Activated CD8-positive, alpha-beta memory T cell treated with anti-CD3 and anti-CD28 coated beads for 36 hours (primary cell): ENCODE measurements around the gene TBCD. TPM values are rescaled to one million over a fixed set of nuclear protein-coding genes. Genes with fewer than 3 reads are reported as not detected.

Experiments
- CTCF ChIA-PET: fragments of 350-600 bp; sonication (Branson Sonifier 250); formaldehyde crosslinking; loops from one replicate; lab custom pipeline; 2021; ENCODE audit warnings: antibody characterized with exemption; lab: Charles Lee
- POLR2A ChIA-PET: fragments of 350-600 bp; sonication (Branson Sonifier 250); formaldehyde crosslinking; loops from one replicate; lab custom pipeline; 2021; ENCODE audit warnings: antibody characterized with exemption; lab: Charles Lee
- total RNA-seq, 2 experiments: library from RNA; stranded (reverse); gene quantifications; one replicate each; pipeline ENCODE4 v1.2.3, GENCODE V29; 2021

The TBCD gene
- total RNA-seq, 2 experiments from 2014 or later: 82.7 to 84.2 TPM

GRCh38 chr17:82871776-82872561 lies 120.1 kb downstream of the TBCD start:
- CTCF ChIA-PET: interaction anchor here (0.5 to 0.9 kb wide), 2 partner anchors 11 to 188 kb away, joined by 3 to 6 read pairs; no protein-coding TSS in a partner anchor
- POLR2A ChIA-PET: no interaction called here

DNA sequence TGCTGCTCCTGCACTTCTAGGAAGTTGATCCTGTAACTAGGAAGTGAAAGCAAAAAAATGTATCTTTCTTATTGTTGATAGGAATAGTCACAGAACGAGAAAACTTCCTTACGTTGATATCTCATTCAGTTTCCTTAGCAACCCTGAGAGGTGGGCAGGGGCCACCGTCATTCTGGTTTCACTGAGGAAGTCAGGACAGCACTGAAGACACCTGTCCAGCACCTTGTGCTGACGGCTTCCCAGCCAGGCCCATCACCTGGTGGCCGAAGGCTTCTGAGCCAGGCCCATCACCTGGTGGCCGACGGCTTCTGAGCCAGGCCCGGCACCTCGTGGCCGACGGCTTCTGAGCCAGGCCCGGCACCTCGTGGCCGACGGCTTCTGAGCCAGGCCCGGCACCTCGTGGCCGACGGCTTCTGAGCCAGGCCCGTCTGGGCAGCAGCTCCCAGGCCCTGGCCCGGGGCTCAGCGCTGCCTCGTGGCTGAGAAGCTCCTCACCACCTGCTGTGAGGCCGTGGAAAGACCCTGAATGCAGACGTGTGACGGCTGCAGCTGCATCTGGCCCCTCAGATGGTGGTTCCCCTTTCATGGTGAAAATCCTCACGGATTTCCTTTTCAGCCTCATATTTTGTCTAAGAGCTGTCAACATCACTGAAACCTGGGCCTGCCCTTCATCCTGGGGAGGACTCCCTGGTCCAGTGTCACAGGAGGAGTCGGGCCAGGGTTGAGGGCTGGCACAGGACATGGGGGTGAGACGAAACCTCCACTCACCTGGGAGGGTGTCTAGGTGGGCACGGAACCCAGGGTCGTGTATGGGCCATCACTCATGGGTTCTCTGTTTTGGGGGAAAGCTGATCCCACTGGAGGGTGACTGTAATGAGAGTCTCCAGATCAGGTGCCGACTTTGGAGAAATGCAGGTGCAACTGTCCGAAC lies 121.0 kb downstream of the TBCD start:
- CTCF ChIA-PET: interaction anchor here (1.0 kb wide), 1 partner anchor 39 kb away, joined by 3 read pairs; no protein-coding TSS in a partner anchor
- POLR2A ChIA-PET: no interaction called here

DNA sequence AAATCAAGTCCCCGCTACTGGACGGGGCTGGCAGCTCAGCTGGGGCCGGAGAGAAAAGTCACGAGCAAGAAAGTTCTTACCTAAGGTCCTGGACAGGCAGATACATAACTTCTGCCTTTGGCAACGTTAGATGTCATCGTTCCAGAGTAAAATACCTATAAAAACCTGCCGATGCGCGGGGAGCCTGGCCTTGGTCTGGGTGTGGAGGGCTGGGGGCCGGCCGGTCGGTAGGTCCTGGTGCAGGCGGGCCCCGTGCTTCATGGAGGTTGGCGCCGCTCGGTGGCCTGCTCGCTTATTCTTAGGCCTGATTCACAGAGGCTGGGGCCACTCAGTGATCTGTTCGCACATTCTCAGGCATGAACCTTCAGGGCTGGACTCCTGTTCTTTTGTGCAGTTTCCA lies 121.7 kb downstream of the TBCD start:
- ChIA-PET POLR2A (no interaction called here), CTCF (interaction anchor here (1.0 to 1.5 kb wide), 2 partner anchors 10 to 40 kb away, joined by 3 read pairs; no protein-coding TSS in a partner anchor)

DNA sequence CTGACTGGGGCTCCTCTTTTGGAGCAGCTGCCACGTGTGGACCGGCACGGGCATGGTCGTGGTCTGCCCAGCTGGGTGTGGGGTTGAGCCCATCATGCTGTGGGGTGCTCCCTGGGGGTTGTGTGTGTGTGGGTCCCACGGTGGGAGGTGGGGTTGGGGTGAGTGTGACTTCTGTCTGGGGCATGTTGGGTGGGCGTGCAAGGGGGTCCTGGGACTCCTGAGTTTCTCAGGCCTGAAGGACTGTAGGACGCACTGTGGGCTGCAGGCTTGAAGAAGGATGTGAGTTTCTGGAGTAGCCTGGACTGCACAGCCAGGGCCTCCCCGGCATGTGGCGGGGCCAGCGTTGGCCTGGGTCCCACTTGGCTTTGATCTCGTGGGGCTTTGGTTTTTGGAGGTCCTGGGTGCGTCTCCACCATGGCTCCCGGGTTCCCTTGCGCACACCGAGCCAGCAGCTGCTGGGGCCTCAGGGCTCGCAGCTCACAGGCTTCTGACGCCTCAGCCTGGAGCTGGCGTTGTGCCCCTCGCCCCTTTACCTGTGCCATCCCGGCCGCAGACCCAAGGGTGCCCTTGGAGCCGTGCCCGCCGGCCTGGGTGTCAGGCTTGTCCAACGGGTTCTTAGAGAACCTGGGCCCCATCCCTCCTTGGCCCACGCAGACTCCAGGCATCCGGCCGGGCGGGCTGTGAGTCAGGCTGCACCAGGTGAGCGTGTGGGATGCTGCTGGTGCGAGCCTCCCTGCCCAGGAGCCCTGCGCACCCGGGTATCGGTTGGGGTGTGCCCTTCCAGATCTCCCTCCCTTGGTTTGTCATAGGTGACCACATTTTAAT lies 122.4 kb downstream of the TBCD start:
- CTCF ChIA-PET: interaction anchor here (1.0 to 1.6 kb wide), 3 partner anchors 11 to 93 kb away, joined by 3 to 6 read pairs (median 3); no protein-coding TSS in a partner anchor
- POLR2A ChIA-PET: no interaction called here

- ChIA-PET CTCF (interaction anchor here (0.9 to 1.6 kb wide), 2 partner anchors 12 to 94 kb away, joined by 3 to 6 read pairs; no protein-coding TSS in a partner anchor), POLR2A (no interaction called here)
These were observed 123.6 kb downstream of the TBCD start for GRCh38 chr17:82875407-82875856.

DNA sequence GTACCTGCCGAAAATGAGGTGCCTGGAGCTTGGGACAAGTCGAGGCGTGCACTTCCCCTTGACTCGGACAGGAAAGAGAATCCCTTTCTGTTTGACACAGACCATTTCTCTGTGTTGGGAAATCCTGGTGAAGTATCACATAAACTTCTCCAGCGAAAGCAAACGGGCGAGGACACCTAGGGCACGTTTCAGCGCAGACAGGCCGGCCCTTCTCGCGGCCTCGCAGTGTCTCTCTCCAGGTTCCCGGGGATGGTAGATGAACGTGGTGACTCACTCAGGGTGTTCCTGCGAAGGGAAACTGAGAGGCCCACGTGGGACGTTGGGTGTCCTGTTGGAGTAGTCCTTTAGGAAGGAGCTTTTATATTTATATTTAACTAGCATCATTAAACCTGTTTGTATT lies 124.3 kb downstream of the TBCD start:
- CTCF ChIA-PET: interaction anchor here (1.2 to 1.7 kb wide), 2 partner anchors 12 to 42 kb away, joined by 3 to 6 read pairs; no protein-coding TSS in a partner anchor
- POLR2A ChIA-PET: no interaction called here

GRCh38 chr17:82876602-82877379 lies 124.9 kb downstream of the TBCD start:
- CTCF ChIA-PET: interaction anchor here (1.2 to 1.7 kb wide), 2 partner anchors 13 to 42 kb away, joined by 3 to 6 read pairs; no protein-coding TSS in a partner anchor
- POLR2A ChIA-PET: no interaction called here

GRCh38 chr17:82878527-82878926 lies 126.7 kb downstream of the TBCD start:
- CTCF ChIA-PET: no interaction called here
- POLR2A ChIA-PET: interaction anchor here (0.9 kb wide), 1 partner anchor 14 kb away, joined by 3 read pairs; no protein-coding TSS in a partner anchor

GRCh38 chr17:82879241-82879640 lies 127.4 kb downstream of the TBCD start:
- ChIA-PET CTCF (no interaction called here), POLR2A (interaction anchor here (0.9 kb wide), 1 partner anchor 15 kb away, joined by 3 read pairs; no protein-coding TSS in a partner anchor)

GRCh38 chr17:82880620-82881323 lies 128.9 kb downstream of the TBCD start:
- CTCF ChIA-PET: no interaction called here

DNA sequence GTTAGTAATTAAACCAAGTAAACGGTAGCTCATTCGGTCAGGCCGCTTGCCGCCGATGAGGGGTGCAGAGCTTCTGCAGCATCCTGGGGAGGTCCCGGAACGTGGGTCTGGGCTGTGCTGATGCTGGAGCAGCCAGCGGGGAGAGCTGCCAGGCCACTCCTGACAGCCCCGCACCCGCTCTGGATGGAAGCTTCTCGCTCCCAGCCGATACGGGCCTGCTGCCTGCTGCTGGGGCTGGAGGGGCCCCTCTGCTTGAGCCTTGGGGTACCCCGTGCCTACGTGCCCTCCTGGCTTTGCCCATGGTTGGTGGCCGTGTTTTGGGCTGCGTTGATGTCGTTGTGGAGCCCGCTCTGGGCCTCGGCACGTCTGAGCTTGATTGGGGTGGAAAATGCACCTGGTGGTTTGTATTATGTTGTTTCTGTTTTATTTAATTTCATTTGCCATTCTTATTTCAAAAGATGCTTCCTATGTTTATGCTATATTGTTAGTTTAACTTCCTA lies 129.5 kb downstream of the TBCD start:
- ChIA-PET CTCF (no interaction called here), POLR2A (interaction anchor here (1.2 kb wide), 1 partner anchor 17 kb away, joined by 3 read pairs; no protein-coding TSS in a partner anchor)

More at GRCh38 chr17:82880620-82881323, 128.9 kb downstream of the TBCD start:
- POLR2A ChIA-PET: interaction anchor here (1.2 kb wide), 1 partner anchor 17 kb away, joined by 3 read pairs; no protein-coding TSS in a partner anchor

DNA sequence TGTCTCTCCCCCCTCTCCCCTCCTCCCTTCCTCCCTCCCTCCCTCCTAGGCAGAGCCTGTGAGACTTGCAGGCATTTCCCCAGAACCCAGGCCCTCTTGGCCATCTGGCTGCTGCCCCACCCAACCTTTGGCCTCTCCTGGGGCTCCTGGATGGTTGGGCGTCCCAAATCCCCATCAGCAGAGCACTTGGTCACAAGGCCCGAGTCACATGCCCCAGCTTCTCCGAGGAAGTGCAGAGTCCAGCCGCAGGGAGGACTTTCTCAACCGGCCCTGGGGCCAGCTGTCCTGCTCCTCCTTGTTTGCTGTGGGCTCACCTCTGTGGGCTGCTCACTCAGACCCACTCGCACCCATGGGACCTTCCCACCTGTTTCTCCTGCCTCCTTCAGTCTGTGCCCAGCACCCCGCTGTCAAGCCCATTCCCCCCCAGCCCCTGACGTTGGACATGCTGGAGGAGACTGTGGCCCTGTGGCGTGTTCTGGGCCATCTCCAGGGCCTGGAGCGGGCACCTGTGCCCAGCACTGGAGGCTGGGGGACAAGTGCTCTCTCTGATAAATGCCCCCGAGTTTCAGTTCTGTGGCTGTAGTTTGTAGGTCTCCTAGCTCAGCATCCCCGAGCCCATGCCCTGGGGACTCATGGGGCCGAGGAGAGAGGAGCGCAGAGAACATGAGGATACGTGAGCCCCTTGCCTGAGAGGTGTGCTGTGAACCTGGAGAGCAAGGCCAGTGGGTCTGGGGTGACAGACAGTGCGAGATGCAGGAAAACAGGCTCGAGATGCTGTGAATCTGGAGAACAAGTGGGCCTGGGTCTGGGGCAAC lies 130.2 kb downstream of the TBCD start:
- ChIA-PET POLR2A (interaction anchor here (0.7 to 3.6 kb wide), 3 partner anchors 18 to 220 kb away, joined by 3 to 19 read pairs (median 3); no protein-coding TSS in a partner anchor), CTCF (interaction anchor here (0.9 to 1.5 kb wide), 2 partner anchors 11 to 18 kb away, joined by 3 to 6 read pairs; no protein-coding TSS in a partner anchor)

- POLR2A ChIA-PET: interaction anchor here (3.6 kb wide), 1 partner anchor 19 kb away, joined by 19 read pairs; no protein-coding TSS in a partner anchor
- CTCF ChIA-PET: interaction anchor here (0.9 to 1.5 kb wide), 2 partner anchors 11 to 19 kb away, joined by 3 to 6 read pairs; no protein-coding TSS in a partner anchor
These were observed 131.0 kb downstream of the TBCD start for GRCh38 chr17:82882715-82883418.

DNA sequence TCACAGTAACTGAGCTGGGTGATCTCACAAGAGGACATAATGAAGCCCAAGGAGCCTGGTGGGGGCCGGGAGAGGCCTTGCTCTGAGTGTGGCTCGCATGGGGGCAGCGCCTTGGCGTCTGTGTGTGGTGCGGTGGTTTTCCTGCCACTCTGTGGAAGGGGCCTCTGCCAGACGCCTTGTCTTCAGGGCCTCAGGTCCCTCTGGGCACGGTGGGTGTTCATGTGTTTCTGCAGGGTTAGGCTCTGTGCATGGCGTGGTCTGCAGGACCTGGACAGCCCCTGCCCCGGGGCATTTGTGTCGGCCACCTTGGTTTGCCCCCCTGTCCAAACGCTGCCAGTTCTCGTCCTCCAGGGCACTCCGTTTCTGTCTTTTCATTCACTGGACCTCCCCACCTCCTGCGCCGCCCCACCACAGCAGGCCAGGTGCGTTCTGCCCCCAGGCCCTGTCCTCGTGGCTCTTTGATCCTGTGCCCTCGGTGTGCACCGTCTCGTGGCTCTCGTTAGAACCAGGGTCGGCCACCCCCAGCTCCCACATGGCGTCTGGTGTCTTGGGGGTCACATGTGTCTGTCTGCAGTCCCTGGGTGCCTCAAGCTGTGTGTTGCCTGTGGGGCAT lies 131.7 kb downstream of the TBCD start:
- CTCF ChIA-PET: interaction anchor here (0.5 to 1.5 kb wide), 4 partner anchors 12 to 110 kb away, joined by 3 to 6 read pairs (median 3); no protein-coding TSS in a partner anchor
- POLR2A ChIA-PET: interaction anchor here (0.8 to 3.6 kb wide), 2 partner anchors 9 to 19 kb away, joined by 3 to 19 read pairs; no protein-coding TSS in a partner anchor
